PFSK-1 (cell line): ENCODE data around the gene MS4A15.

Source experiments
- FOXP2 ChIP-seq: optimal IDR thresholded peaks from 2 replicates; pipeline ENCODE3; 2011; ENCODE audit warnings: borderline replicate concordance, control low read depth, inconsistent platforms; ENCODE audit not compliant: insufficient read depth; ENCODE audit errors: extremely low read length, extremely low read depth
- POLR2AphosphoS5 ChIP-seq: IDR thresholded peaks from 2 replicates; pipeline ENCODE4 v1.6.1; 2012; ENCODE audit warnings: low read depth, mild to moderate bottlenecking, control low read depth, low read length, moderate library complexity
- SIN3A ChIP-seq: IDR thresholded peaks from 2 replicates; pipeline ENCODE4 v1.6.1; 2012; ENCODE audit warnings: mild to moderate bottlenecking, low read length, moderate library complexity, borderline replicate concordance; ENCODE audit not compliant: insufficient read depth
- TAF1 ChIP-seq: IDR thresholded peaks from 2 replicates; pipeline ENCODE4 v1.6.1; 2012; ENCODE audit warnings: low read length, control low read depth, borderline replicate concordance; ENCODE audit not compliant: insufficient read depth
- TF ChIP-seq, protein P1 (sequence below), 2 experiments: IDR thresholded peaks; 2 replicates each; pipeline versions ENCODE4 v1.6.1 to v1.8.0; 2011 to 2012; ENCODE audit warnings: low read depth in 2 of 2, low read length in 2 of 2, control low read depth in 1 of 2, inconsistent platforms in 1 of 2, mild to moderate bottlenecking in 1 of 2, moderate library complexity in 1 of 2; ENCODE audit not compliant: insufficient read depth in 1 of 2

MS4A15 gene

DNA sequence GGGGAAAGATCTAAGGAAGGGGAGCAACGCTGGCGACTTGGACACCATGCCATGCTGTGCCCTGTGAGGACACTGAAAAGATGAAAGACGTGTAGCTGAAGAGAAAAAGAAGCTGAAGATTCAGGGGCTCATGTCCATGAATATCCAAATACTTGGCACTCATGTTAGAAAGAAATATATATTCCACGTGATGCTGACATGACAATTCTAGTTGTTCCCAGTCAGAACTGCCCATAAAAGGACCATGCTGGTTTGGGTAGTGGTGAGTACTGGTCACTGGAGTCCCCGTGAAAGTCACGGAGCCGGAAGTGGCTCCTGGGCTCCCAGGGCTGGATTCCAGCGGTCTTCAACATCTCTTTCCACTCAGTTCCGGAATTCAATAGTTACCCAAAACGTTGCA, 9.9 kb downstream of the MS4A15 start:
- TF ChIP-seq TAF1: no peak
- TF ChIP-seq FOXP2: no peak

DNA sequence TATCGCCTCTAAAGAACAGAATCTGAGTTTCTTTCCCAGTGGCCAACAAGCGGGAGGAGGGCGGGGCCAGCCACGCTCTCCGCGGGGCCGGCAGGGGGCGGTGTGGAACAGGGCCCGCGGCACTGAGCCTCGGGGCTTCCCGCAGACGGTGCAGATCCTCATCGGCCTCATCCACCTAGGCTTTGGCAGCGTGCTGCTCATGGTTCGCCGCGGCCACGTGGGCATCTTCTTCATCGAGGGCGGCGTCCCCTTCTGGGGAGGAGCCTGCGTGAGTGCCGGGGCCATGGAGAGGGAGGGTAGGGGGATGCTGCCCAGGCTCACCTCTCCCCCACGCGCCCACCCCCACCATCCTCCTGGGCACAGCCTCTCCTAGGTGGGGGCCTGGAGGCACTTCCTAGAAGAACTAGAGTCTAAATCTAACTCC, 10.7 kb downstream of the MS4A15 start:
- TF ChIP-seq FOXP2 (no peak), POLR2AphosphoS5 (no peak), TAF1 (no peak), SIN3A (no peak)
- TF ChIP-seq, protein P1, sequence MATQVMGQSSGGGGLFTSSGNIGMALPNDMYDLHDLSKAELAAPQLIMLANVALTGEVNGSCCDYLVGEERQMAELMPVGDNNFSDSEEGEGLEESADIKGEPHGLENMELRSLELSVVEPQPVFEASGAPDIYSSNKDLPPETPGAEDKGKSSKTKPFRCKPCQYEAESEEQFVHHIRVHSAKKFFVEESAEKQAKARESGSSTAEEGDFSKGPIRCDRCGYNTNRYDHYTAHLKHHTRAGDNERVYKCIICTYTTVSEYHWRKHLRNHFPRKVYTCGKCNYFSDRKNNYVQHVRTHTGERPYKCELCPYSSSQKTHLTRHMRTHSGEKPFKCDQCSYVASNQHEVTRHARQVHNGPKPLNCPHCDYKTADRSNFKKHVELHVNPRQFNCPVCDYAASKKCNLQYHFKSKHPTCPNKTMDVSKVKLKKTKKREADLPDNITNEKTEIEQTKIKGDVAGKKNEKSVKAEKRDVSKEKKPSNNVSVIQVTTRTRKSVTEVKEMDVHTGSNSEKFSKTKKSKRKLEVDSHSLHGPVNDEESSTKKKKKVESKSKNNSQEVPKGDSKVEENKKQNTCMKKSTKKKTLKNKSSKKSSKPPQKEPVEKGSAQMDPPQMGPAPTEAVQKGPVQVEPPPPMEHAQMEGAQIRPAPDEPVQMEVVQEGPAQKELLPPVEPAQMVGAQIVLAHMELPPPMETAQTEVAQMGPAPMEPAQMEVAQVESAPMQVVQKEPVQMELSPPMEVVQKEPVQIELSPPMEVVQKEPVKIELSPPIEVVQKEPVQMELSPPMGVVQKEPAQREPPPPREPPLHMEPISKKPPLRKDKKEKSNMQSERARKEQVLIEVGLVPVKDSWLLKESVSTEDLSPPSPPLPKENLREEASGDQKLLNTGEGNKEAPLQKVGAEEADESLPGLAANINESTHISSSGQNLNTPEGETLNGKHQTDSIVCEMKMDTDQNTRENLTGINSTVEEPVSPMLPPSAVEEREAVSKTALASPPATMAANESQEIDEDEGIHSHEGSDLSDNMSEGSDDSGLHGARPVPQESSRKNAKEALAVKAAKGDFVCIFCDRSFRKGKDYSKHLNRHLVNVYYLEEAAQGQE (IDR thresholded peaks at IDR 0.05; ENCODE audit: insufficient read depth in 1 of 2, low read depth in 2 of 2, low read length in 2 of 2): no peak

DNA sequence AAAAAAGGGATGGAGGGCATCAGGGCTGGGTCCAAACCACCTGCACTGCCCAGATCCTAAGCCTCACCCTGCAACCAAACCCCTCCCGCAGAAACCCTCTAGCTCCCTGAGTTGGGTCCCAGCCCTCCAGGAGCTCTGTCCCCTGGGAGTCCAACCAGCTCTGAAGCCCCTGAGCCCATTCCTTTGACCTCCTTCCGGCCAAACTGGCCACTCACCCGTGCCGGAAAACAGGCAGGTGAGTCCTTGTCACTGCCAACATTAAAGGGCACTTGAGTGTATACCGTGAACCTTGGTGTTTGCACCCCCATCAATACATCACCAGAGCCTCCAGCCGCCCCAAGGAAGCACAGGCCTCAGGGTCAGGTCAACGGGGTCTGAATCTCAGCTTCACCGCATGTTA, 11.5 kb downstream of the MS4A15 start:
- TF ChIP-seq POLR2AphosphoS5 (no peak), FOXP2 (no peak), TAF1 (no peak), SIN3A (no peak)
- TF ChIP-seq, protein P1 (IDR thresholded peaks at IDR 0.05; ENCODE audit: insufficient read depth in 1 of 2, low read depth in 2 of 2, low read length in 2 of 2): no peak

DNA sequence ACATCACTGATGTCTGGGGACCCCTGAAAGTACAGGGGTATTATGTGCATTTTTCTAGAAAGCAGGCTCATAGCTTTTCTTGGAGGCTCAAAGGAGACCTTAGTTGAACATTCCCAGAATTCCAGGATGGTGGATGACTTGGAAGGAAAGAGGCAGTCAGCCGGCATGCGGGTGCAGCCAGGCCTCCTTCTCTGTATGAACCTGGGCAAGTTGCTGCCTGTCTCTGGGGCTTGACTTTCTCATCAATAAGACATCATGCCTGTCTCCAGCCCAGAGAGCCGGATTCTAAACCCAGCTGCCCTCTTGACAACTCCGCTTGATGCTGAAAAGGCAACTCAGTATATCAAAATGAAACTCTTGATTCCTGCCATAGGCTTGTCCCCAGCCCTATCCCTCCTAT, 12.6 kb downstream of the MS4A15 start:
- TF ChIP-seq SIN3A (no peak), POLR2AphosphoS5 (no peak), TAF1 (no peak), FOXP2 (no peak)
- TF ChIP-seq, protein P1 (IDR thresholded peaks at IDR 0.05; ENCODE audit: insufficient read depth in 1 of 2, low read depth in 2 of 2, low read length in 2 of 2): no peak

DNA sequence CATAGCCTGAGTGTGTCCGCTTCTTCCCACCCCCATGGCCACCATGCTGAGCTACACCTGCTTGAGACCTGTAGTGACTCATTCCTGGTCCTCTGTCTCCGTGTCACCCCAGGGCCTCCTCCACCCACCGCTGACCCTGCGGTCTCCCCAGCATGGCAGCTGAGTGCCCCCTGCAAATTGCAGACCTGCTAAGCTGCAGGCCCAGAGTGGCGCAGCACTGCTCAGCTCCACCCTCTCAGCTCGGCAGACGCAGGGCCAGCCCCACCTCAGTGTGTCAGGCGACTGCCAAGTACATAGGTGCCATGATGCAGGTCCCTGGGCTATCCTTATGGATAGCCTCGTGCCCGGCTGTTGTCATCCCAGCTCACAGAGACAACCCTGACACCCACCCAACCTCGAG, 13.1 kb downstream of the MS4A15 start:
- TF ChIP-seq SIN3A: no peak
- TF ChIP-seq, protein P1 (IDR thresholded peaks at IDR 0.05; ENCODE audit: insufficient read depth in 1 of 2, low read depth in 2 of 2, low read length in 2 of 2): no peak
- TF ChIP-seq TAF1: no peak
- no peak for TF ChIP-seq FOXP2
- TF ChIP-seq POLR2AphosphoS5: no peak
